Measurements from ENCODE around the gene SUSD3. TPM values are rescaled to one million over a fixed set of nuclear protein-coding genes. Genes with fewer than 3 reads are reported as not detected.

The SUSD3 gene
- total RNA-seq, 1 donor from 2014 or later: 36.4 TPM

DNA sequence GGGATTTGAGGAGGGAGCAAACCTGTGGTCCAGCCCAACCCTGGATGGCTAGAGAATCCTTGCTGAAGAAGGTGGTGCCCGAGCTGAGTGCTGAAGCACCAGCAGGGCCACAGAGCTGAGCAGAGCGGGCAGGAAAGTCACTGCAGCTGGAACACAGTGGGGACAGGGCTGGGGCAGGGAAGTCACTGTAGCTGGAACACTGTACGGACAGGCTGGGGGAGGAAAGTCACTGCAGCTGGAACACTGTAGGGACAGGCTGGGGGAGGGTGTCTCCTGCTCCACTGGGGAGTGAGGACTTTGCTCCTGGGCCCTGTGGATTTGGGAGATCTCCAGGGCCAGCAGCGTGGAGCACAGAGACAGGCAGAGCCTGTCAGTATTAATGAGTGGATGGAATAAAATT lies 9.0 kb upstream of the SUSD3 start:
- no peak overlapping the region for H3K4me3 Mint-ChIP-seq (ENCODE audit: low read depth)
- no peaks in the 10 kb centered on the region for H3K27me3 Mint-ChIP-seq (ENCODE audit: low read depth)
- H3K9me3 Mint-ChIP-seq: no peaks in the 10 kb centered on the region
- H3K36me3 Mint-ChIP-seq (ENCODE audit: low read depth): no peaks in the 10 kb centered on the region
- no peak for DNase-seq (ENCODE audit: low spot score)
- H3K4me1 Mint-ChIP-seq (ENCODE audit: low read depth): peaks cover 1% of the 10 kb centered on the region
- no peak overlapping the region for H3K27ac Mint-ChIP-seq
- intact Hi-C loops (cut with micrococcal nuclease): no loop called here

DNA sequence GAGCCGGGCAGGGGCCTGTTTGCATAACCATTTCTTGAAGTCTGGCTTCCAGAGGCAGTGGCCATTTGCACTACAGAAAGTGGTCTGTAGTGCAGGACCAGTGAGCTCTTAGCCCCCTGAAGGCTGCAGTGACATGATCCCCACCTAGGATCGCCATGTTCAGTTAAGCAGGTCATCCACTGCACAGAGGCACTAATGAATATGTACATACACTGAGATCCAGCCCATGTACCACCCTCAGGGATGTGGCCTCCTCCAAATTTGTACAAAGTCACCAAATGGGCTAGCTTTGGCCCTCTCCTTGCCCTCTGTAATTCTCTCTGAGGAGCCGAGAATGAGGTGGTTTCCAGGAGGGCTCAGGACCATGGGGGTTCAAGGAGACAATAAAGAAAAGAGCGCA lies 8.3 kb upstream of the SUSD3 start:
- Mint-ChIP-seq H3K27ac (no peak overlapping the region), H3K4me3 (ENCODE audit: low read depth) (no peak overlapping the region), H3K4me1 (ENCODE audit: low read depth) (peaks cover 4% of the 10 kb centered on the region), H3K36me3 (ENCODE audit: low read depth) (no peaks in the 10 kb centered on the region), H3K9me3 (no peaks in the 10 kb centered on the region), H3K27me3 (ENCODE audit: low read depth) (no peaks in the 10 kb centered on the region)
- intact Hi-C loops (cut with micrococcal nuclease): no loop called here
- DNase-seq (ENCODE audit: low spot score): no peak

DNA sequence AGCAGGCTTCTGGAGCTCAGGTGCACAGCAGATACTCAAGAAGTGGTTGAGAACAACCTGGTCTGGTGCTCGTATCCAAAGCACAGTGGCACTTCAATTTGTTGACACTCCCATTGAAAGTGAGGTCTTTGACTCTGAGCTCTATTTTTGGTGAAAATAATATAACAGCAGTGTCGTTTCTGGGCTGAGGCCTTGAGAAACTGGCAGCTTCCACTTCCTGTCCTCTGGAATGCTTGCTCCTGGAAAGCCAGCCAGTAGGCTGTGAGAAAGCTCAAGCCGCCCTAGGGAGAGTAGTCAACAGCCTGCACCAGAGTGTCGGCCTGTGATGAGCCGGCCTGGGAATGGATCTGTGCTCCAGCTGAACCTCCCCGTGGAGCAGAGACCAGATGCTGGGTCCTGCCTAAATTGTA lies 6.8 kb upstream of the SUSD3 start:
- Mint-ChIP-seq H3K4me1 (ENCODE audit: low read depth) (peaks cover 6% of the 10 kb centered on the region), H3K9me3 (no peaks in the 10 kb centered on the region), H3K27me3 (ENCODE audit: low read depth) (no peaks in the 10 kb centered on the region), H3K36me3 (ENCODE audit: low read depth) (no peaks in the 10 kb centered on the region), H3K27ac (no peak overlapping the region), H3K4me3 (ENCODE audit: low read depth) (no peak overlapping the region)
- DNase-seq (ENCODE audit: low spot score): no peak
- intact Hi-C loops (cut with micrococcal nuclease): no loop called here

DNA sequence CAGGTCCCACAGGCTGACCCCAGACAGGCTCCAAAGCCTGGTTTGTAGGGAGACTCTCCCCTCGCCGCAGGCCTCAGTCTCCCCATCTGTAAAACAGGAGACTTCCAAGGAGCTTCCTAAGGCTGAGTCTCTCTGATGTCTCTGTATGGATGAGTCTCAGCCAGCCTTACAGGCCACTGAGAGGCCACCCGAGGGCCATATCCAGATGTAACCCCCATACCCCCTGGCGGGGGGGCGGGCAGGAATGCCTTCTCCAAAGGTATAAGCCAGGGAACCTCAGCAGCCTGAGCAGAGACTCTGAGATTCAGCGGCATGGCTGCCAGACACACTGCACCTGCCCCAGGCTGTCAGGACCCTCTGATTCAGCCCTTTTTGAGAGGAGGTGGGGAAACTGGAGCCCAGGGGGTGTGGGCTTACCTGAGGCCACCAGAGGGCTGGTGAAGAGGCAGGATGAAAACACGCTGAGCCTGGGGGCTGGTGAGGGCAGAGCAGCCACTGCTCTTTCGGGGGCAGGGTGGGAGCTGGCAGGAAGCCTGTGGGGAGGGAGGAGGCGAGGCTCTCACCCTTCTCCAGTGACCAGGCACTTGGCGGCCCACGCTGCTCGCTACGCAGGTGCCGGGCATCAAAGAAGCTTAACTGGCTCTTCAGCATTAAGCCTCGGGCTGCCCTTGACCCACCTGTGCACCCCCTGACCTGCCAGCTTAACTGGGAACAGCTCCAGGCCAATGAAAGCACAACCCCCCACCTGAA lies 5.5 kb upstream of the SUSD3 start:
- intact Hi-C loops (cut with micrococcal nuclease): no loop called here
- Mint-ChIP-seq H3K4me1 (ENCODE audit: low read depth) (peaks cover 7% of the 10 kb centered on the region), H3K9me3 (no peaks in the 10 kb centered on the region), H3K4me3 (ENCODE audit: low read depth) (no peak overlapping the region), H3K36me3 (ENCODE audit: low read depth) (no peaks in the 10 kb centered on the region), H3K27me3 (ENCODE audit: low read depth) (no peaks in the 10 kb centered on the region), H3K27ac (no peak overlapping the region)
- no peak for DNase-seq (ENCODE audit: low spot score)

DNA sequence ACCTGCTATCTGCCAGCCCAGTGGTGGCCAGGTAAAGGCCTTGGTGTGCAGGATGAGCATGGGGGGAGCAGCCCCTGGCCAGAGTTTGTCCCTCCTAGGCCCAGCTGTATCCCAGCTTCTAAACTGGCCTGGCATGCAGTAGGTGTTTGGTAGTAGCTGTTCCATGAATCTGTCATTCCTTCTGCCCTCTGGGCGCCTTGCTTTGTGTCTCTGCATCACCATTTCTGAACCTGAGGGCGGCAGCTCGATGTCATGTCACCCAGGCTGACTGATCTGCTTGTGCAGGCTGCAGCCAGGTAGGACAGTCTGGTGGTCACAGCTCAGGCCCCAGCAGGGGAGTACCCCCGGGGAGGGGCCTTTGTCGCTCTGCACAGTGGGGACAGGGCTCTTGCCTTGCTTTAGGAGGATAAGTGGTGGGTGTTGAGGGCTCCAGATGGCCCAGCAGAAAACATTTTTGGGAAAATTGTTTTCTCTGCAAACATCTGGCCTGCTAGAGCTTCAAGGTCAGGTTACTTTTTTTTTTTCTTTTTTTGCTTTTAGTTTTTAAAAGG lies 4.6 kb upstream of the SUSD3 start:
- H3K27me3 Mint-ChIP-seq (ENCODE audit: low read depth): no peaks in the 10 kb centered on the region
- H3K9me3 Mint-ChIP-seq: no peaks in the 10 kb centered on the region
- H3K36me3 Mint-ChIP-seq (ENCODE audit: low read depth): no peaks in the 10 kb centered on the region
- peaks cover 9% of the 10 kb centered on the region for H3K4me1 Mint-ChIP-seq (ENCODE audit: low read depth)
- intact Hi-C loops (cut with micrococcal nuclease): no loop called here
- H3K4me3 Mint-ChIP-seq (ENCODE audit: low read depth): no peak overlapping the region
- no peak overlapping the region for H3K27ac Mint-ChIP-seq
- no peak for DNase-seq (ENCODE audit: low spot score)

DNA sequence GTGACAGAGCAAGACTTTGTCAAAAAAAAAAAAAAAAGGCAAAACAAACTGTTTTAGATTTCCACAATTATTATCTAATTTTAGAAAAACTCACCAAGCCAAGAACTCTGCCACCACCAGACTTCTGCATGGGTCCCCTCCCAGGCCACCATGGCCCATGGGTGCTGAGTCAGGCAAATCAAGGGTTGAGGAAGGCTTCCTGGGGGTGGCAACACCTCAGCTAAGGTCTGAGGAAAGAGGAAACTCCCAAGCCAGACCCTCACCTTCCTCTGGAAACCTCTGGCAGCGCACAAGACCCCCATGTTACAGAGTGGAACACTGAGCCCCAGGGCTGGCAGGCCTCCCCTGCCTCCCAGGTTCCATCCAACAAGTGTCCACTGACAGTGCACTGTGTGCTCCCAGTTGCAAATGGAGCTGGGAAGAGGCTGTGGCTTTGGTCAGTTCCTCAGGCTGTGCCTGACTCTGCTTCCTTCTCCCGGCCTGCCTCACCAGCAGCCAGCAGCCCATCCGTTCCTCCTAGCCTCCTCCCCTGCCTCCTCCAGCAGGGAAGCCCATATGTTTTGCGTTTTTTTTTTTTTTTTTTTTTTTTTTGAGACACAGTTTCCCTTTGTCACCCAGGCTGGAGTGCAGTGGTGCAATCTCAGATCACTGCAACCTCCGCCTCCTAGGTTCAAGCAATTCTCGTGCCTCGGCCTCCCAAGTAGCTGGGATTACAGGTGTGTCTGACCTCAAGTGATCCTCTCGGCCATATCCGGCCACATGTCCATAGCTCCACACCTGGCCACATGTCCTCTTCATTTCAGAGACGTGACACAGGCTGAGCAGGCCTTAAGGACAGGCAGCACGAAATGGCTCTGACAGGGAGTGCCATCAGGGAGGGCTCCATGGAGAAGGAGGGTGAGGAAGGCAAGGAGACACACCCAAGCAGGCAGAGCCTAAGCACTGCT lies 3.5 kb upstream of the SUSD3 start:
- Mint-ChIP-seq H3K4me3 (ENCODE audit: low read depth) (no peak overlapping the region), H3K27me3 (ENCODE audit: low read depth) (no peaks in the 10 kb centered on the region), H3K9me3 (no peaks in the 10 kb centered on the region), H3K27ac (no peak overlapping the region), H3K4me1 (ENCODE audit: low read depth) (peaks cover 8% of the 10 kb centered on the region), H3K36me3 (ENCODE audit: low read depth) (no peaks in the 10 kb centered on the region)
- no peak for DNase-seq (ENCODE audit: low spot score)
- intact Hi-C loops (cut with micrococcal nuclease): no loop called here

DNA sequence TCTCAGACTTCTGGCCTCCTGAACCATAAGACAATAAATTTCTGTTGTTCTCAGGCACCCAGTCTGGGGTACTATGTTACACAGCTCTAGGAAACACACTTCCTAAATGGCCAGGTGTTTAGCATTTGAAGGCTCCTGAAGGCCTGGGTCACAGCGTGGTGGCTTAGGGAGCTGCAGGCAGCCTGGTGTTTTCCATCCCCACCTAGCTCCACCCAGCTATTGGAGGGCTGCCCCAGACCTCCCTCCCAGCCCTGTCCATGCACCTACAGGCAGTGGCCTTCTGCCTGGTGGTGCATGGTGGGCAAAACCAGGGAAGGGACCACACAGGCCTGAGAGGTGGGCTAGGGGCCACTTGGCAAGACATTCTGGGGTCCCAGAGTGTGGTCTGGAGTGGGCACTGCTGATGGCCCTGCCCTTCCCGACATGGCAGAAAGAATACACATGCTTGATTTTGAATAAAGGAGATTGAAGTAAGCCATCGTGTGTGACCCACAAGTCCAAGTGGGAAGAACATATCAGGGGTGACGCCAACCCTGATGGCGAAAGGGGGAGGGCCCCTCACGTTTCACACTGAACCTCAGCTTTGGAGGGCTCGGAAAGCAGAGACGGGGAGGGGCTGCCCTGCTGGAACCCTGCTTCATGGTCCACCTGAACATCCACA lies 1.3 kb upstream of the SUSD3 start:
- no peak for DNase-seq (ENCODE audit: low spot score)
- no peaks in the 10 kb centered on the region for H3K27me3 Mint-ChIP-seq (ENCODE audit: low read depth)
- intact Hi-C loops (cut with micrococcal nuclease): no loop called here
- H3K36me3 Mint-ChIP-seq (ENCODE audit: low read depth): peaks cover 8% of the 10 kb centered on the region
- H3K27ac Mint-ChIP-seq: no peak overlapping the region
- H3K9me3 Mint-ChIP-seq: no peaks in the 10 kb centered on the region
- peak overlapping the region; percentile 52 for H3K4me3 Mint-ChIP-seq (ENCODE audit: low read depth)
- peaks cover 29% of the 10 kb centered on the region for H3K4me1 Mint-ChIP-seq (ENCODE audit: low read depth)

DNA sequence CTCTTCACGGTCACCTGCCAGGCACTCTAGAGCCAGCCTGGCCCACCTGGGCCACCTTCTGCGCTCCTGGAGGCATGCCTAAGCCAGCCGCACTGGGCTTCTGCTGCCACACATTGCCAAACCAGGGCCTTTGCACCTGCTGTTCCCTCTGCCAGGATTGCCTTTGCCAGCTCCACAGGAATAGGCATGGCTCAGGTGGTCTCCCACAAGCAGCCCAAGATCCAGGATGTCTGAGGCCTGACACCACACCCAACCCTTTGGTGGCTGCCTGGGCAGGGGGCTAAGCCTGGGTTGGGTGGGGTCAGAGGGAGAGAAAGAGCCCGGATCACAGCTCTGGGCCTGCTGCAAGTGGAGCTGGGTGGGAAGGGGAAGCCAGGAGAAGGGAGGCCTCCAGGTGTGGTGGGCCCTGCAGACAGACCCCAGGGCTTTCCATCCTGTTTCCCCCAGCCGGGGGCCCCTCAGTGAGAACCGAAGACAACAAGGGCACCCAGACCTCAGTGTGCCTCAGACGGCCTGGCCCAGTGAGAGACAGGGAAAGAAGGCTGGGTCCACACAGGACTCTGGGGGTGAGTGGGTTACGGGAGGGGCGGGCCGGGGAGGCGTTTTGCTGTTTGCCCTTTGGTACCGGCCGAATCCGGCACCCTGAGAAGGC lies 672 bp upstream of the SUSD3 start:
- H3K4me3 Mint-ChIP-seq (ENCODE audit: low read depth): peak overlapping the region; percentile 69
- H3K27ac Mint-ChIP-seq: peak overlapping the region; percentile 60
- H3K36me3 Mint-ChIP-seq (ENCODE audit: low read depth): peaks cover 8% of the 10 kb centered on the region
- intact Hi-C loops (cut with micrococcal nuclease): no loop called here
- no peak for DNase-seq (ENCODE audit: low spot score)
- H3K9me3 Mint-ChIP-seq: no peaks in the 10 kb centered on the region
- peaks cover 35% of the 10 kb centered on the region for H3K4me1 Mint-ChIP-seq (ENCODE audit: low read depth)
- no peaks in the 10 kb centered on the region for H3K27me3 Mint-ChIP-seq (ENCODE audit: low read depth)

DNA sequence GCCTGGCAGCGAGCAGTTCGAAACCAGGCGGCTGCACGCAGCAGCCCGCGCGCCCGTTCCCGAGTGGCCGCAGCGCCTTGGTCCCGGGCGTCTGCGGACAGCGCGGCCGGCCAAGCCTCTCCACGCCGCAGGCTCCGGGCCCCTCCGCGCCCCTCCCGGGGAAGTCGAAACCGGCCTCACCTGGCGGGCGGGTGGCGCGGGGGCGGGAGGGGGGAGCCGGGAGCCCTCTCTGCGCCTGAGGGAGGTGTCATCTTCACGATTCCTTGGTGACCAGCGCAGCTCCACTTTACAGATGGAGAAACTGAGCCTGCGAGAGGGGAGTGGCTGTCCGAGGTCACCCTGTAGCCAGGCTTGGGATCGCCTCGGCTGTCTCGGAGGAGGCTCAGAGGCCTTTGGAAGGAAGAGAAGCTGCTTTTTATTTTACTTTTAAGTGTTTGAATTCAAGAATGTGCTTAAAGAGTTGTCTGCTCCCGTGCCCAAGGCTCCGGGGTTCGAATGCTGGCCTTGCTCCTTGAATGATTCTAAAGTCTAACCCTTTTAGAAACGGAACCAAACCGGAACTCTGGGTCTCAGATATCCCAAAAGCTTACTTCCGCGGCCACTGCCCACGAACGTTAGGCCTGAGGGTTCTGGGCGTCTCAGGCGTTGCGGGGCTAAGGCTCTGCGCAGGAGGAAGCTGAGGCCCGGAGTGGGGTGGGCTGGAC lies 662 bp downstream of the SUSD3 start:
- Mint-ChIP-seq H3K36me3 (ENCODE audit: low read depth) (peaks cover 9% of the 10 kb centered on the region), H3K27ac (peak overlapping the region; percentile 96), H3K4me3 (ENCODE audit: low read depth) (peak overlapping the region; percentile 90), H3K9me3 (no peaks in the 10 kb centered on the region), H3K4me1 (ENCODE audit: low read depth) (peaks cover 41% of the 10 kb centered on the region), H3K27me3 (ENCODE audit: low read depth) (no peaks in the 10 kb centered on the region)
- DNase-seq (ENCODE audit: low spot score): no peak
- intact Hi-C loops (cut with micrococcal nuclease): no loop called here

DNA sequence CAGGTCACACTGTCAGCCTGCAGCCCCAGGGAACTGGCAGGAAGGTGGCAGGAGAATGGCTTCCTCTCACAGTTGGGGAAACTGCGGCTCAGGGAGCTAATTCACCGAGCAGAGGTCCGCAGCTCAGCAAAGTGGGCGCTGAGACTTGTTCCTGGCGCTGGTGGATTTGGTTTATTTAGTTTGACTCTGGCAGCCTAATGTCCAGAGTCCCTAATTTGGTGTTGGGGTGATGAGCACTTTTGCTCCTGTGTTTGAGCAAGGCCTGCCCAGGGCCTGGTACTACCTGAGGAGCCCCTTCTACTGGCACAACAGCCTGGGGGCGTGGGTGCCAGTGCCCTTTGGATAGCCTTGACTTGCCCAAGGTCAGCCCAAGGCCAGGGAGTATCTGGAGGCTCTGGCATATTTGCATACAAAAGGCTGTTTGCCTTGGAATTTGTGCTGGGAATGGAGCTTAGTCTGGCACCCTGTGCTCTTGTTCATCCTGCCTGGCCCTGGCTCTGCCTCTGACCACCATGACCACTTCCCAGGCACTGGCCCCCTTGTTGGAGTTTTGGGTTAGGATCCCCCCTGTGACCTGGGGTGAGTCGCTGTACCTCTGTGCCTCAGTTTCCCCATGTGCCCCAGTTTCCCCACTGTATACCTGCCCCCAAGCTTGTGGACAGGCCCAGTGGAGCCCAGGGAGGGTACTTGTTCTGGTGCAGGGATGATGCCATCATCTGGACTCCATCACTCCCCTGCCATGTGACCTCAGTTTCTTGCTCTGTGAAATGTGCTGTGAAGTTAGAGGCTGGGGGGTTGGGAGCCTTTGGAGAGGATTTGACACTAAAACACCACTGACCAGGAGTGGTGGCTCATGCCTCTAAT lies 1.4 kb downstream of the SUSD3 start:
- H3K4me3 Mint-ChIP-seq (ENCODE audit: low read depth): peak overlapping the region; percentile 90
- no peaks in the 10 kb centered on the region for H3K9me3 Mint-ChIP-seq
- intact Hi-C loops (cut with micrococcal nuclease): loop anchor here (5.0 kb wide), 4 partner anchors 72 to 392 kb away; partner anchors contain the start of genes FAM120A, FAM120AOS and NINJ1
- H3K27me3 Mint-ChIP-seq (ENCODE audit: low read depth): no peaks in the 10 kb centered on the region
- DNase-seq (ENCODE audit: low spot score): no peak
- peaks cover 17% of the 10 kb centered on the region for H3K36me3 Mint-ChIP-seq (ENCODE audit: low read depth)
- H3K27ac Mint-ChIP-seq: peak overlapping the region; percentile 96
- peaks cover 48% of the 10 kb centered on the region for H3K4me1 Mint-ChIP-seq (ENCODE audit: low read depth)

DNA sequence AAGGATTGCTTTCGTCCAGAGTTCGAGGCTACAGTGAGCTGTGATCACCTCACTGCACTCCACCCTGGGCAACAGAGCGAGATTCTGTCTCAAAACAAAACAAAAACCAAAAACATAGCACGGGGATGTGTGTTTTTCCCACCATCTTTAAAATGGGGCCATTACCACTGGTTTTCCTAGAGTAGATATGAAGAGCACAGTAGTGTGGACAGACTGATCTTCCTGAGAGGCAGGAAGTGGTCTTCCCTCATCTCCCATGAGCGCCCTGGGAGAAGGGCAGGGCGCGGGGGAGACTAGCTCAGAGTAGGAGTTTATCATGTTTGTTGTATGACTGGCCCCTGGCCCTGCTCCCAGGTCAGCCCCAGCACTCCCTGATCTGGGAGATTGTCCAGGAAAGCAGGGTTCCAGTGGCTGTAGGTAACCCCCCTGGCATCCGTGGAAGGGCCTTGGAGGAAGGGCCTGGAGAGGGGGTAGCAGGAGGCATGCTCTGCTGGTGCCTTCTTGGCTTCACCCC lies 2.3 kb downstream of the SUSD3 start:
- Mint-ChIP-seq H3K4me1 (ENCODE audit: low read depth) (peaks cover 53% of the 10 kb centered on the region), H3K9me3 (no peaks in the 10 kb centered on the region), H3K27ac (peak overlapping the region; percentile 96), H3K36me3 (ENCODE audit: low read depth) (peaks cover 25% of the 10 kb centered on the region), H3K27me3 (ENCODE audit: low read depth) (no peaks in the 10 kb centered on the region), H3K4me3 (ENCODE audit: low read depth) (peak overlapping the region; percentile 90)
- no peak for DNase-seq (ENCODE audit: low spot score)
- intact Hi-C loops (cut with micrococcal nuclease): loop anchor here (5.0 kb wide), 4 partner anchors 71 to 391 kb away; partner anchors contain the start of genes FAM120A, FAM120AOS and NINJ1
